ENCODE data around the gene REEP3.

REEP3 gene

DNA sequence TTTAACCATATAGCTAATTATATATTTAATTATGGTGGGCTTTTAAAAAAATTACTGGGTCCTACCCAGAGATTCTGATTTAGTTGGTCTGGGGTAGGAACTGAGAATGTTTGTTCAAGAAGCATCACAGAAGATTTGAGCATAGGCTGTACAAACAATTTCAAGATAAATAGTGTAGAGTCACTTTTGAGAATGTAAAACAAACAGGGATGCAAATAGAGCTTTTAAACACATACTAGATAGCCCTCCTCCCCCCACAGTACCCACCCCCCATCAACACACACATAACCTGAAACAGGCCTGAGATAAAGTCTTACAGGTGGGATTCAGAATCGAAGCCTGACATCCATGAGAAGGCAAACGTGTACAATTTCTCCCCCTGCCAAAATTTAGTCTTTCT, 15.6 kb upstream of the REEP3 start:
- WGBS, 2 experiments, result 95 to 96% methylated on average over 2 of the region's 2 CpGs
- Histone ChIP-seq H3K27ac (ENCODE audit: insufficient read depth, low read depth, low read length, poor library complexity, severe bottlenecking) (no peak overlapping the region), H3K4me3 (ENCODE audit: insufficient read depth, low read depth, low read length) (no peak overlapping the region), H3K4me1 (ENCODE audit: control insufficient read depth, insufficient read depth, low read length) (no peaks in the 10 kb centered on the region), H3K27me3 (ENCODE audit: control insufficient read depth, insufficient read depth, low read length, poor library complexity, severe bottlenecking) (no peaks in the 10 kb centered on the region), H3K9me3 (ENCODE audit: control insufficient read depth, low read length) (no peaks in the 10 kb centered on the region), H3K36me3 (ENCODE audit: control insufficient read depth, insufficient read depth, low read length) (no peaks in the 10 kb centered on the region)

DNA sequence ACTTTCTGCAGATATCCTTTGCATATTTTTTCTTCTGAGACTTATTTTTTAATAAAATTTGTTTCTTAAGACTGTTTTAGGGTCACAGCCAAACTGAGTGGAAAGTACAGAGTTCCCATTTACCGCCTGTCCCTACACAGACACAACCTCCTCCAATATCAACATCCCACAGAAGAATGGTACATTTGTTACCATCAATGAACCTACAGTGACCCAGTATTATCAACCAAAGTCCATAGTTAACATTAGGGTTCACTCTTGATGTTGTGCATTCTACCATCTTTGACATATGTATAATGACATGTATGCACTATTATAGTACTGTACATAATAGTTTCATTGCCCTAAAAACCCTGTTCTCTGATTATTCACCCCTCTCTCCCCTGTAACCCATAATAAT, 14.6 kb upstream of the REEP3 start:
- WGBS, 2 experiments, result 94 to 100% methylated on average over 1 of the region's 1 CpG
- Histone ChIP-seq H3K4me1 (ENCODE audit: control insufficient read depth, insufficient read depth, low read length) (no peaks in the 10 kb centered on the region), H3K9me3 (ENCODE audit: control insufficient read depth, low read length) (no peaks in the 10 kb centered on the region), H3K4me3 (ENCODE audit: insufficient read depth, low read depth, low read length) (no peak overlapping the region), H3K36me3 (ENCODE audit: control insufficient read depth, insufficient read depth, low read length) (no peaks in the 10 kb centered on the region), H3K27me3 (ENCODE audit: control insufficient read depth, insufficient read depth, low read length, poor library complexity, severe bottlenecking) (no peaks in the 10 kb centered on the region), H3K27ac (ENCODE audit: insufficient read depth, low read depth, low read length, poor library complexity, severe bottlenecking) (no peak overlapping the region)

DNA sequence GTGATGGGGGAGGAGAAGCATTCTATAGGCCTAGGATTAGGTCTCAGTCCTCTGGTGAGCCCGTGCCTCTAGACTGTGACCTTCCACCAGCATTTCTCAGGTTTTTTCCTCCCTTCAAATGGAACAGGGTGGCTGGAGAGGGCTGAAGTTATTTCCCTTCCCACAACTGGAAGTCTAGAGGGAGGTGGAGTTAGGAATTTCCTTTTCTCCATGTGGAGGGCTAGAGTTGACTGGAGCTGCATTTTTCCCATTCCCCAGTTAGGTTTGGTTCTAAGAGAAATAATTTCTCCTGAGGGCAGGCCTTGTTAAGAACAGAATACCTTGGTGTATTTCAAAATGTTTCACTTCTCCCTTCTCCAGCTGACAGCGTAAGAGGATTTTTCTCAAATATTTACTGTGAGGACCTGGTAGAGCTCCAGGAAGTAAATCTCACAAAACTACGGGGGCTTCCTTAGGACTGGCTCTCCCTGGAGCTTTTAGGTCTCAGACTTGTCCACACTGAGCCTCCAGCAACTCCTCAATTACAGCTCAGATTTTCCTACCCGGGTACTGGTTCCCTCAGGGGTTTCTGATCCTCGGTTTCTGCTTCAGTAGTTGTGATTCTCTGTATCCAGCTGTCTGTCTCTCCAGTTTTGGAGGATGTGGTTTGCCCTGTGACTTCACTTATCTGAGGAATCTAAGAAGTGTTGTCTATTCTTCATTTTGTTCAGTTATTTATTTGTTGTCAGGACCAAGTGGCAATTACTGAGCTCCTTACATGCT, 6.0 kb upstream of the REEP3 start:
- Histone ChIP-seq H3K27me3 (ENCODE audit: control insufficient read depth, insufficient read depth, low read length, poor library complexity, severe bottlenecking) (no peaks in the 10 kb centered on the region), H3K9me3 (ENCODE audit: control insufficient read depth, low read length) (no peaks in the 10 kb centered on the region)

DNA sequence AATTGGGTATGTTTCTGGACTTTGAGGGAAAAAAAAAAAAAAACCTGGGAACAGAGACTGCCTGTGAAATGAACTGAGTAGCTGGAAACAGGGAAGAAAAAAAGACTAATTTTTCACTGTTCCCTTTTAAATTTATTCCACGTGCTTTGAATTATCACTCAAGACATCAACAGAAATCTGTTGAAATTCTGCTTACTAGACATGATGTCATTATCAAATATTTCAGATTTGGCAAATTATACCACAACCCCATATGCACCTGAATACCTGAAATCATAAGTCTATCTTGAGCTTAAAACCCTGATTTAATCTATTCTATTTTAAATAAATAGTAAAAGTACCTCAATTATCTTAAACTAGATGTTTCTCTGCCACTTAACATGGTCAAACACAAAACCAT, 5.0 kb upstream of the REEP3 start:
- H3K4me3 ChIP-seq (ENCODE audit: insufficient read depth, low read depth, low read length), result no peak overlapping the region
- WGBS, 2 experiments, result 100% methylated on average over 1 of the region's 1 CpG

More for the DNA sequence above, 6.0 kb upstream of the REEP3 start:
- Histone ChIP-seq H3K27ac (ENCODE audit: insufficient read depth, low read depth, low read length, poor library complexity, severe bottlenecking) (peak overlapping the region; percentile 78), H3K4me3 (ENCODE audit: insufficient read depth, low read depth, low read length) (no peak overlapping the region), H3K4me1 (ENCODE audit: control insufficient read depth, insufficient read depth, low read length) (no peaks in the 10 kb centered on the region), H3K36me3 (ENCODE audit: control insufficient read depth, insufficient read depth, low read length) (no peaks in the 10 kb centered on the region)
- 56 to 63% methylated on average over 5 of the region's 5 CpGs for WGBS, 2 experiments

DNA sequence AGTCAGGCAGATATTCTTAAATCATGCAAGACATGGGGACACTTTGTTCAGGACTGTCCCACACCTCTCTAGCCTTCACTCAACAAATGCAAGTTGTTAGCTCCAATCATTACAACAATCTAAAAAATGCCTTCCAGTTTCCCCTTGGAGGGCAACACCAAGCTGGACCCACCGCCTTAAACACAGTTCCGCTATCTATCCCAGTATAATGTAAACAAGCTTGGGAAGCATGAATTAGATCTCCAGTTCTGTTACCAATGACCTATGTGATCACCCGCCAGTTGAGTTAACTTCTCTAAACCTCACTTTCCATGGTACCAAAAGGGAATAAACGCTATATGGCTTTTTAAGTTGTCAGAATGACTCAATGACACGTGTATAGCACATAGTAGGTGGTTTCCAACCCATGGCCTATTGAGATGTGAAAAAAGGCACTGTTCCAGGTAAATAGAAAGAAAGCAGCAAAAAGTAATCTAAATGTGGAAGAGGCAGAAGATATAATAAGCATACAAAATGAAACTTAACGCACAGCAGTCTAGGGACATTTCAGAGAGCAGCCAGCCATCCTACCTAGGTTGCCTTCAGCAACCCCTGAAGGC, 2.4 kb upstream of the REEP3 start:
- H3K36me3 ChIP-seq (ENCODE audit: control insufficient read depth, insufficient read depth, low read length), result no peaks in the 10 kb centered on the region
- H3K4me3 ChIP-seq (ENCODE audit: insufficient read depth, low read depth, low read length), result no peak overlapping the region
- H3K27me3 ChIP-seq (ENCODE audit: control insufficient read depth, insufficient read depth, low read length, poor library complexity, severe bottlenecking), result no peaks in the 10 kb centered on the region
- peaks cover 7% of the 10 kb centered on the region for H3K4me1 ChIP-seq (ENCODE audit: control insufficient read depth, insufficient read depth, low read length)
- H3K27ac ChIP-seq (ENCODE audit: insufficient read depth, low read depth, low read length, poor library complexity, severe bottlenecking), result no peak overlapping the region
- 92 to 93% methylated on average over 6 of the region's 6 CpGs for WGBS, 2 experiments
- H3K9me3 ChIP-seq (ENCODE audit: control insufficient read depth, low read length), result no peaks in the 10 kb centered on the region

More for the DNA sequence above, 5.0 kb upstream of the REEP3 start:
- H3K9me3 ChIP-seq (ENCODE audit: control insufficient read depth, low read length), result no peaks in the 10 kb centered on the region
- no peaks in the 10 kb centered on the region for H3K27me3 ChIP-seq (ENCODE audit: control insufficient read depth, insufficient read depth, low read length, poor library complexity, severe bottlenecking)
- no peak overlapping the region for H3K27ac ChIP-seq (ENCODE audit: insufficient read depth, low read depth, low read length, poor library complexity, severe bottlenecking)
- H3K36me3 ChIP-seq (ENCODE audit: control insufficient read depth, insufficient read depth, low read length), result no peaks in the 10 kb centered on the region
- H3K4me1 ChIP-seq (ENCODE audit: control insufficient read depth, insufficient read depth, low read length), result no peaks in the 10 kb centered on the region

DNA sequence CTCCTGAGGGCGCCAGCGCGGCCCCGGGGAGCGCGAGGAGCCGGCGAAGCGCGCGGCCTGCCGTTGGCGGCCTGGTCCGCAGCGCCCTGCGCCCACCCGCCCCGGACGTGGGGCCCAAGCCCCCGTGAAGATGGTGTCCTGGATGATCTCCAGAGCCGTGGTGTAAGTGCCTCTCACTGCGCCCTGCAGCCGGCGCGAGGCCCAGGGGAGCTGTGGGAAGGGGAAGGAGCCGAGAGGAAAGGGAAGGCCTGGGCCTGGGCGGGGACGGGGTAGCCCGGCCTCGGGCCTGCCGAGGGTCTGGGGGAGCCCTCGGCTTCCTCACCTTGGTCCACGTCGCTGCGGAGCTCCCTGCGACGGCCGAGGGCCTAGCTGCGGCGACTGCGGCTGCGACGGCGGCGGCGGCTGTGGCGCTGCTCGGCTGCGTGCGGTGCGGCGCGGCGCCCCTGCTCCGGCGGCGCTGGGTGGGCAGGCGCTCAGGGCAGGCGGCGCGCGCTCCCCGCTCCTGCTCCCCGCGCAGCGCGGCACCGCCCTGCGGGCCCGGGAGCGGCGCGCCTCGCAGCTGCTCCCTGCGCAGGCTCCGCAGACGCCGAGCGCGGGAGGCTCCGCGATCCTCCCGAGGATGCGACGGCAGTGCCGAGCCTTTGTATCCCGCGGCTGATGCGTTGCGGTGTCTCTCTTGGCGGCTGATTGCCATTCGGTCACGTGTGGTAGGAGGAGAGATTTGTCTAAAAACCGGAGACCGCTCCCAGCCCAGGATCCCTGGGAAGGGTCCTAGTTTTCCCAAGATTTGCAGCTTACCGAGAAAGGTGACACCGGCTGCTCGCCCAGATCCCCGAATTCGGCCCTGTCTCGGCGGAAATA, 445 bp downstream of the REEP3 start:
- 0% methylated on average over 102 of the region's 102 CpGs for WGBS, 2 experiments

GRCh38 chr10:63522277-63522687, 1.1 kb downstream of the REEP3 start:
- 0% methylated on average over 1 of the region's 3 CpGs; no CpG with 5 or more reads in 1 of the 2 experiments for WGBS, 2 experiments

More for the DNA sequence above, 445 bp downstream of the REEP3 start:
- no peaks in the 10 kb centered on the region for H3K9me3 ChIP-seq (ENCODE audit: control insufficient read depth, low read length)
- peak overlapping the region; percentile 95 for H3K27ac ChIP-seq (ENCODE audit: insufficient read depth, low read depth, low read length, poor library complexity, severe bottlenecking)
- H3K36me3 ChIP-seq (ENCODE audit: control insufficient read depth, insufficient read depth, low read length), result no peaks in the 10 kb centered on the region
- H3K4me1 ChIP-seq (ENCODE audit: control insufficient read depth, insufficient read depth, low read length), result peaks cover 7% of the 10 kb centered on the region
- peak overlapping the region; percentile 62 for H3K4me3 ChIP-seq (ENCODE audit: insufficient read depth, low read depth, low read length)
- no peaks in the 10 kb centered on the region for H3K27me3 ChIP-seq (ENCODE audit: control insufficient read depth, insufficient read depth, low read length, poor library complexity, severe bottlenecking)

DNA sequence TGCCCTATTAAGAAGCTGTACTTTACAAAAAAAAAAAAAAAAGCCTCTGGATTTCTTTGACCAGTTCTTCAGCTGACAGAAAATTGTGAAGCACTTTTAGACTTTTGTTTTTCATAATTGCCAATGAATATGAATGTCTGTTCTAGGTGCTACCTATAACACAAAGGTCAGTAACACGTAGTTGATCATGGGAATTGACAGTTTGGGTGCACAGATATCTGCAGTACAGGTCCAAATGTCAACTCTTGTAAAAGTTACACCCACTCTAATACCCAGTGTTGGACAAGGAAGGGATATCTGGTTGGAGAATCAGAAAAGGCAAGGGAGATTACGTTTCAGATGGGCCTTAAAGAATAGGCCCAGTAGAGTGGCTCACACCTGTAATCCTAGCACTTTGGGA, 1.8 kb downstream of the REEP3 start:
- H3K4me3 ChIP-seq (ENCODE audit: insufficient read depth, low read depth, low read length), result peak overlapping the region; percentile 62
- H3K27ac ChIP-seq (ENCODE audit: insufficient read depth, low read depth, low read length, poor library complexity, severe bottlenecking), result no peak overlapping the region
- 79 to 87% methylated on average over 2 of the region's 2 CpGs for WGBS, 2 experiments
- H3K27me3 ChIP-seq (ENCODE audit: control insufficient read depth, insufficient read depth, low read length, poor library complexity, severe bottlenecking), result no peaks in the 10 kb centered on the region
- H3K36me3 ChIP-seq (ENCODE audit: control insufficient read depth, insufficient read depth, low read length), result no peaks in the 10 kb centered on the region
- H3K4me1 ChIP-seq (ENCODE audit: control insufficient read depth, insufficient read depth, low read length), result peaks cover 7% of the 10 kb centered on the region
- no peaks in the 10 kb centered on the region for H3K9me3 ChIP-seq (ENCODE audit: control insufficient read depth, low read length)

More at GRCh38 chr10:63522277-63522687, 1.1 kb downstream of the REEP3 start:
- Histone ChIP-seq H3K36me3 (ENCODE audit: control insufficient read depth, insufficient read depth, low read length) (no peaks in the 10 kb centered on the region), H3K9me3 (ENCODE audit: control insufficient read depth, low read length) (no peaks in the 10 kb centered on the region), H3K4me1 (ENCODE audit: control insufficient read depth, insufficient read depth, low read length) (peaks cover 7% of the 10 kb centered on the region), H3K27ac (ENCODE audit: insufficient read depth, low read depth, low read length, poor library complexity, severe bottlenecking) (peak overlapping the region; percentile 95), H3K27me3 (ENCODE audit: control insufficient read depth, insufficient read depth, low read length, poor library complexity, severe bottlenecking) (no peaks in the 10 kb centered on the region), H3K4me3 (ENCODE audit: insufficient read depth, low read depth, low read length) (peak overlapping the region; percentile 62)

DNA sequence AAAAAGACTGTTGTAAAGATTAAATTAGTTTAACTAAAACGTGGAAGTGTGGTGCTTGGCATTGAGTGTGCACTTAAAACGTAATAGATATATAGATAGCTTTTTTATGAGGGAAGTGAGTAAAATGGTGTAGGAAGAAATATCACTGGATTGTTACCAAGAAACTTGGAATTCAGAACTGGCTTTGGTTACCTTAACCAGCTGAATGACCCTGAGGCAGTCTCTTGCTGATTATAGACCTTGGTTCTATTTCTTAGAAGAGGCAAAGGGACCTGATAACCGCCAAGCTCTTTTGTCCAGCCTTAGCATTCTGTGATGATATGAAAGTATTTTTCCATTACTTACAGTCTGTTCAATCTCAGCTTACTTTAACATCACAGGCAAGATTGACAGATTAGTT, 3.8 kb downstream of the REEP3 start:
- Histone ChIP-seq H3K4me1 (ENCODE audit: control insufficient read depth, insufficient read depth, low read length) (peaks cover 7% of the 10 kb centered on the region), H3K36me3 (ENCODE audit: control insufficient read depth, insufficient read depth, low read length) (no peaks in the 10 kb centered on the region), H3K4me3 (ENCODE audit: insufficient read depth, low read depth, low read length) (no peak overlapping the region), H3K9me3 (ENCODE audit: control insufficient read depth, low read length) (no peaks in the 10 kb centered on the region), H3K27me3 (ENCODE audit: control insufficient read depth, insufficient read depth, low read length, poor library complexity, severe bottlenecking) (no peaks in the 10 kb centered on the region), H3K27ac (ENCODE audit: insufficient read depth, low read depth, low read length, poor library complexity, severe bottlenecking) (no peak overlapping the region)
- 95 to 96% methylated on average over 2 to 3 of the region's 3 CpGs for WGBS, 2 experiments

DNA sequence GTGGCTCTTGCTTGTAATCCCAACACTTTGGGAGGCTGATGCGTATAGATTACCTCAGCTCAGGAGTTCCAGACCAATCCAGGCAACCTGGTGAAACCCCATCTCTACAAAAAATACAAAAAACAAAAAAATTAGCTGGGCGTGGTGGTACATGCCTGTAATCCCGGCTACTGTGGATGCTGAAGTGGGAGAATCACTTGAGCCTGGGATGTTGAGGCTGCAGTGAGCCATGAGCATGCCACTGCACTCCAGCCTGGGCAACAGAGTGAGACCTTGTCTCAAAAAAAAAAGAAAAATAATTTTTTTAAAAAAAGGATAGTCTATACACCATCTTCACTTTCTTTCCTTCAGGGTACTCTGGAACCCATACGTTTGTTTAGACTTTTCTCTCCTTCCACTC, 6.2 kb downstream of the REEP3 start:
- H3K9me3 ChIP-seq (ENCODE audit: control insufficient read depth, low read length), result no peaks in the 10 kb centered on the region
- WGBS, 2 experiments, result 91 to 96% methylated on average over 4 of the region's 4 CpGs
- H3K36me3 ChIP-seq (ENCODE audit: control insufficient read depth, insufficient read depth, low read length), result no peaks in the 10 kb centered on the region
- peaks cover 7% of the 10 kb centered on the region for H3K4me1 ChIP-seq (ENCODE audit: control insufficient read depth, insufficient read depth, low read length)
- H3K4me3 ChIP-seq (ENCODE audit: insufficient read depth, low read depth, low read length), result no peak overlapping the region
- no peak overlapping the region for H3K27ac ChIP-seq (ENCODE audit: insufficient read depth, low read depth, low read length, poor library complexity, severe bottlenecking)
- no peaks in the 10 kb centered on the region for H3K27me3 ChIP-seq (ENCODE audit: control insufficient read depth, insufficient read depth, low read length, poor library complexity, severe bottlenecking)

Measured in ectodermal cell (in vitro differentiated cells).